Measurements from ENCODE around the gene PI4KB.

- TF ChIP-seq CTCF (IDR thresholded peaks at IDR 0.05) (no peak), ZFX (IDR thresholded peaks at IDR 0.05; ENCODE audit: borderline replicate concordance) (no peak)
These were observed 34.8 kb downstream of the PI4KB start for GRCh38 chr1:151292207-151293030.

All from 22Rv1 (cell line).